ENCODE results near the gene RETREG1.

DNA sequence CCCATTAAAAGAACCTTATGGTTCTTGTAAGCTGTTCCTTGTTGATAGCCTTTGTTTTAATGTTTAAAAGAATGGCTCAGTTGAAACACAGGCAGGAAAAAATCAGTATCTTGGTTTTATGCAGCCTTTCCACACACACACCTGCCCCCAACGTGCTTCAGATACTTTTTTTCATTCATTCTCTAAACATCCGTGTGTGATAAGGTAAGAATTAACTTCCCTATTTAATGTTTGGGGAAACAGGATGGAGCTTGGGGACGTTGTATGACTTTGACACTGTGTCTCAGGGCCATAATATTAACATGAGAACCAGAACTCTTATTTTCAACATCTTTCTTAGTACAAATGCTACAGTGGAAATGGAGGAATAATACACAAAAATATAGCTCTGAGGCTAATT lies 145.4 kb downstream of the RETREG1 start:
- TF ChIP-seq CTCF (conservative IDR thresholded peaks at IDR 0.05; ENCODE audit: low read depth in 2 of 2) (no peak), EZH2phosphoT487 (IDR thresholded peaks at IDR 0.05; ENCODE audit: unreplicated experiment) (no peak)

All from GM23338 (cell line).